CD14-positive monocyte (primary cell): Measurements from ENCODE around the gene DIPK1C. TPM values are rescaled to one million over a fixed set of nuclear protein-coding genes. Genes with fewer than 3 reads are reported as not detected.

ENCODE experiments used
- DNase-seq, 3 donors: peaks; one replicate each; pipeline ENCODE4 v3.0.0-alpha.2; 2011 to 2022
- H2AFZ ChIP-seq: 2 replicates; pipeline ENCODE4 v1.6.0; 2012; ENCODE audit warnings: mild to moderate bottlenecking, low read depth, low read length, inconsistent platforms; ENCODE audit not compliant: insufficient read depth, poor library complexity, severe bottlenecking
- H3K27ac ChIP-seq, 2 donors: 1 replicate in 1 of 2; 2 replicates in 1 of 2; pipeline ENCODE4 v1.5.1; 2012 to 2013; ENCODE audit warnings: low read length in 2 of 2, control low read depth in 1 of 2, inconsistent platforms in 1 of 2, low read depth in 1 of 2, mild to moderate bottlenecking in 1 of 2
- H3K27me3 ChIP-seq, 2 donors: one replicate each; pipeline versions ENCODE4 v1.6.0 to v1.6.1; 2011 to 2013; ENCODE audit warnings: low read length in 2 of 2; ENCODE audit not compliant: control insufficient read depth in 2 of 2, insufficient read depth in 2 of 2
- H3K36me3 ChIP-seq, 2 donors: replicated peaks in 1 of 2; 1 replicate in 1 of 2; 2 replicates in 1 of 2; pipeline versions ENCODE4 v1.5.1 to v1.6.1; 2012 to 2013; ENCODE audit warnings: low read length in 2 of 2, control low read depth in 1 of 2, inconsistent platforms in 1 of 2, mild to moderate bottlenecking in 1 of 2; ENCODE audit not compliant: insufficient read depth in 2 of 2, control insufficient read depth in 1 of 2
- H3K4me1 ChIP-seq, 2 donors: 1 replicate in 1 of 2; 2 replicates in 1 of 2; pipeline versions ENCODE4 v1.5.1 to v1.6.1; 2012 to 2013; ENCODE audit warnings: low read length in 2 of 2, control low read depth in 1 of 2, inconsistent platforms in 1 of 2, mild to moderate bottlenecking in 1 of 2, moderate library complexity in 1 of 2; ENCODE audit not compliant: insufficient read depth in 2 of 2, control insufficient read depth in 1 of 2
- H3K4me2 ChIP-seq: replicated peaks from 2 replicates; pipeline ENCODE3; 2012; ENCODE audit warnings: low read length, moderate library complexity, mild to moderate bottlenecking; ENCODE audit not compliant: poor library complexity, severe bottlenecking; ENCODE audit errors: extremely low read depth
- H3K4me3 ChIP-seq, 3 experiments: fragments of 200-600 bp in 1 of 3; sonication (generic) in 1 of 3; replicated peaks in 1 of 3; 1 replicate in 2 of 3; 2 replicates in 1 of 3; pipeline ENCODE4 v1.5.1; 2011 to 2013; ENCODE audit warnings: low read length in 3 of 3, mild to moderate bottlenecking in 3 of 3, control low read depth in 2 of 3, low read depth in 2 of 3, inconsistent platforms in 1 of 3, moderate library complexity in 1 of 3
- H3K79me2 ChIP-seq: 2 replicates; pipeline ENCODE4 v1.6.0; 2012; ENCODE audit warnings: mild to moderate bottlenecking, control low read depth, inconsistent platforms, low read length, moderate library complexity; ENCODE audit not compliant: insufficient read depth
- H3K9ac ChIP-seq: 2 replicates; pipeline ENCODE4 v1.6.0; 2017; ENCODE audit warnings: low read length, mild to moderate bottlenecking; ENCODE audit not compliant: insufficient read depth, poor library complexity, severe bottlenecking
- H3K9me3 ChIP-seq, 2 donors: replicated peaks in 1 of 2; 1 replicate in 1 of 2; 2 replicates in 1 of 2; pipeline versions ENCODE4 v1.5.1 to v1.6.1; 2012 to 2013; ENCODE audit warnings: low read length in 2 of 2, control low read depth in 1 of 2; ENCODE audit not compliant: control insufficient read depth in 1 of 2, insufficient read depth in 1 of 2
- H4K20me1 ChIP-seq: 2 replicates; pipeline ENCODE4 v1.6.0; 2012; ENCODE audit warnings: mild to moderate bottlenecking, low read length, control low read depth, moderate library complexity; ENCODE audit not compliant: insufficient read depth
- H3K27ac Mint-ChIP-seq, 7 donors: one replicate each; pipeline ENCODE4 v1.8.0; 2020; ENCODE audit warnings: mild to moderate bottlenecking in 7 of 7, mixed read lengths in 7 of 7, moderate library complexity in 6 of 7, inconsistent platforms in 2 of 7
- H3K27me3 Mint-ChIP-seq, 3 donors: one replicate each; pipeline ENCODE4 v1.8.0; 2021 to 2022; ENCODE audit warnings: low read depth in 3 of 3, mild to moderate bottlenecking in 3 of 3, mixed read lengths in 3 of 3, moderate library complexity in 3 of 3, inconsistent platforms in 1 of 3
- H3K36me3 Mint-ChIP-seq, 2 donors: one replicate each; pipeline ENCODE4 v1.8.0; 2020; ENCODE audit warnings: mixed read lengths in 2 of 2, inconsistent platforms in 1 of 2, mild to moderate bottlenecking in 1 of 2
- H3K4me1 Mint-ChIP-seq: one replicate; pipeline ENCODE4 v1.8.0; 2020; ENCODE audit warnings: mild to moderate bottlenecking, mixed read lengths
- H3K4me3 Mint-ChIP-seq, 2 donors: one replicate each; pipeline ENCODE4 v1.8.0; 2020; ENCODE audit warnings: mild to moderate bottlenecking in 2 of 2, mixed read lengths in 2 of 2, moderate library complexity in 1 of 2
- H3K9me3 Mint-ChIP-seq, 7 donors: one replicate each; pipeline ENCODE4 v1.8.0; 2020 to 2022; ENCODE audit warnings: mixed read lengths in 7 of 7, mild to moderate bottlenecking in 6 of 7, moderate library complexity in 6 of 7, inconsistent platforms in 2 of 7
- whole genome bisulfite sequencing: methylation state at CpG from one replicate; pipeline ENCODE4 v1.1.5; 2013; ENCODE audit warnings: missing lambda C conversion rate; ENCODE audit not compliant: insufficient coverage; 5-methylcytosine and 5-hydroxymethylcytosine counted together
- intact Hi-C, 2 donors: fragments of 100-400 bp; cut with micrococcal nuclease; formaldehyde crosslinking; loops; one replicate each; pipeline versions ENCODE4 v1.15.0 to v1.15.1; 2023
- polyA plus RNA-seq, 3 donors: library from polyadenylated mRNA; depleted of rRNA in 1 of 3; unstranded in 2 of 3; stranded (reverse) in 1 of 3; fragments of 300-500 nt in 2 of 3; fragments of >200 nt in 1 of 3; fragmentation: Illumina TruSeq in 2 of 3; gene quantifications; 1 replicate in 2 of 3; 2 replicates in 1 of 3; pipeline ENCODE4 v1.2.3, GENCODE V29; 2012 to 2021
- TF ChIP-seq, protein P1 (sequence below): fragments of 200-600 bp; IDR thresholded peaks from one replicate; pipeline ENCODE4 v1.8.0; 2022; ENCODE audit warnings: antibody characterized with exemption, mild to moderate bottlenecking

DIPK1C gene
- polyA plus RNA-seq, 3 donors, result not detected

- 71% methylated on average over 2 of the region's 6 CpGs for WGBS
- H3K4me3 ChIP-seq, result peak overlapping the region; percentile 36 to 86 (median 77)
- intact Hi-C loops, result no loop called here
- H3K9me3 ChIP-seq, result no peaks in the 10 kb centered on the region
- peak overlapping the region; percentile 87 to 90 for H3K27ac ChIP-seq
- peaks cover 51 to 63% of the 10 kb centered on the region in 2 donors for H3K4me1 ChIP-seq
- peaks cover 11% of the 10 kb centered on the region for H4K20me1 ChIP-seq
- no peaks in the 10 kb centered on the region for H3K27me3 ChIP-seq
- H3K79me2 ChIP-seq, result peaks cover 57% of the 10 kb centered on the region
- peak in 2 of 3 donors; percentile 59 to 64 for DNase-seq
- H3K4me2 ChIP-seq, result peak overlapping the region; percentile 92
- peaks cover 29 to 44% of the 10 kb centered on the region in 2 donors for H3K36me3 ChIP-seq
- peaks cover 41 to 42% of the 10 kb centered on the region in 2 donors for H3K36me3 Mint-ChIP-seq
- H3K27ac Mint-ChIP-seq, result peak overlapping the region; percentile 94 to 100 (median 96)
- no peaks in the 10 kb centered on the region for H3K9me3 Mint-ChIP-seq
- no peak overlapping the region for H3K9ac ChIP-seq
- H3K4me3 Mint-ChIP-seq, result peak overlapping the region; percentile 89 to 92
- no peaks in the 10 kb centered on the region for H3K27me3 Mint-ChIP-seq
- H3K4me1 Mint-ChIP-seq, result peaks cover 64% of the 10 kb centered on the region
- H2AFZ ChIP-seq, result no peak overlapping the region
- TF ChIP-seq, protein P1, sequence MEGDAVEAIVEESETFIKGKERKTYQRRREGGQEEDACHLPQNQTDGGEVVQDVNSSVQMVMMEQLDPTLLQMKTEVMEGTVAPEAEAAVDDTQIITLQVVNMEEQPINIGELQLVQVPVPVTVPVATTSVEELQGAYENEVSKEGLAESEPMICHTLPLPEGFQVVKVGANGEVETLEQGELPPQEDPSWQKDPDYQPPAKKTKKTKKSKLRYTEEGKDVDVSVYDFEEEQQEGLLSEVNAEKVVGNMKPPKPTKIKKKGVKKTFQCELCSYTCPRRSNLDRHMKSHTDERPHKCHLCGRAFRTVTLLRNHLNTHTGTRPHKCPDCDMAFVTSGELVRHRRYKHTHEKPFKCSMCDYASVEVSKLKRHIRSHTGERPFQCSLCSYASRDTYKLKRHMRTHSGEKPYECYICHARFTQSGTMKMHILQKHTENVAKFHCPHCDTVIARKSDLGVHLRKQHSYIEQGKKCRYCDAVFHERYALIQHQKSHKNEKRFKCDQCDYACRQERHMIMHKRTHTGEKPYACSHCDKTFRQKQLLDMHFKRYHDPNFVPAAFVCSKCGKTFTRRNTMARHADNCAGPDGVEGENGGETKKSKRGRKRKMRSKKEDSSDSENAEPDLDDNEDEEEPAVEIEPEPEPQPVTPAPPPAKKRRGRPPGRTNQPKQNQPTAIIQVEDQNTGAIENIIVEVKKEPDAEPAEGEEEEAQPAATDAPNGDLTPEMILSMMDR, result no peak
Observed at GRCh38 chr18:74500372-74500771, 43.3 kb upstream of the DIPK1C start.

DNA sequence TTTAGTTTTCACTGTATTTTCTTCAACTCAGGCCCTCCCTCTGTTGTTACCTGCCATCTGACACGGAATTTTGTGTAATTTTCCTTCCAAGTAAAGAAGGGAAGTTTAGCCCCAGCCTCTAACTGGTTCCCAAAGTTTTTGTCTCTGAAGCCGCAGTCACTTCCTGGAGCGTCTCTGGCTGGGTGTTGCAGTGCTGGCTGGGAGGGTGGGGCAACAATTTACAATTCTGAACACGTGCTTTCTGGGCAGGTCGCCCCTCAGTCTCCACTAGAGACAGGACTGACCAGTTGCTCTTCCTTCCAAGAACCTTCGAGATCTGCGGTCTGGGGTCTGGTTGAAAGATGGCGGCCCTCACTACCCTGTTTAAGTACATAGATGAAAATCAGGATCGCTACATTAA, 42.5 kb upstream of the DIPK1C start:
- Mint-ChIP-seq H3K36me3 (peaks cover 35 to 36% of the 10 kb centered on the region in 2 donors), H3K27ac (peak overlapping the region; percentile 96 to 100 (median 99)), H3K4me1 (peaks cover 65% of the 10 kb centered on the region), H3K9me3 (no peaks in the 10 kb centered on the region), H3K4me3 (peak overlapping the region; percentile 89 to 92), H3K27me3 (no peaks in the 10 kb centered on the region)
- H3K4me3 ChIP-seq, result peak overlapping the region; percentile 36 to 86 (median 77)
- peak overlapping the region; percentile 92 for H3K4me2 ChIP-seq
- DNase-seq, result peak; percentile 75 to 77 (median 76)
- H3K9ac ChIP-seq, result peak overlapping the region; percentile 64
- H3K36me3 ChIP-seq, result peaks cover 24 to 36% of the 10 kb centered on the region in 2 donors
- TF ChIP-seq, protein P1, result no peak
- 0% methylated on average over 2 of the region's 9 CpGs for WGBS
- peak overlapping the region; percentile 87 to 90 for H3K27ac ChIP-seq
- peaks cover 52 to 64% of the 10 kb centered on the region in 2 donors for H3K4me1 ChIP-seq
- peaks cover 5% of the 10 kb centered on the region for H4K20me1 ChIP-seq
- no peaks in the 10 kb centered on the region for H3K9me3 ChIP-seq
- peaks cover 54% of the 10 kb centered on the region for H3K79me2 ChIP-seq
- H2AFZ ChIP-seq, result peak overlapping the region; percentile 47
- H3K27me3 ChIP-seq, result no peaks in the 10 kb centered on the region
- intact Hi-C loops, result loop anchor here (5.0 to 10.0 kb wide), 5 partner anchors 95 to 355 kb away; partner anchors contain the start of genes CYB5A (in 1 of the 2), FBXO15 (in 1 of the 2), TIMM21 (in 1 of the 2) and ZNF407 (in 1 of the 2)
